HG03095 (cell line): ENCODE results near the gene DAB2IP.
"Not testable (repeated sequence)": the region's sequence is repeated elsewhere in the genome, so short reads cannot be mapped to it uniquely, and the experiment has no call there.

Source experiments
- ATAC-seq: cut with Tn5 transposase; IDR thresholded peaks from one replicate; pipeline ENCODE4 v1.9.1; 2021; ENCODE audit warnings: moderate library complexity; ENCODE audit not compliant: unreplicated experiment

DAB2IP gene

GRCh38 chr9:121785673-121786542 is 134.5 kb downstream of the DAB2IP start:
- no peak for ATAC-seq

- ATAC-seq: no peak
Measured at GRCh38 chr9:121786543-121786948, 135.1 kb downstream of the DAB2IP start.

- ATAC-seq: no peak
Measured at GRCh38 chr9:121786998-121787422, 135.6 kb downstream of the DAB2IP start.

GRCh38 chr9:121788686-121789366 is 137.4 kb downstream of the DAB2IP start:
- no peak for ATAC-seq

GRCh38 chr9:121790841-121791240 is 139.4 kb downstream of the DAB2IP start:
- no peak for ATAC-seq

GRCh38 chr9:121792476-121792875 is 141.0 kb downstream of the DAB2IP start:
- ATAC-seq: not testable (repeated sequence)

- not testable (repeated sequence) for ATAC-seq
Measured at GRCh38 chr9:121794334-121794733, 142.9 kb downstream of the DAB2IP start.

GRCh38 chr9:121797081-121797480 is 145.6 kb downstream of the DAB2IP start:
- ATAC-seq: no peak

GRCh38 chr9:121798941-121799340 is 147.5 kb downstream of the DAB2IP start:
- no peak for ATAC-seq

GRCh38 chr9:121800376-121800775 is 148.9 kb downstream of the DAB2IP start:
- ATAC-seq: no peak

GRCh38 chr9:121801579-121801978 is 150.1 kb downstream of the DAB2IP start:
- ATAC-seq: no peak

GRCh38 chr9:121802753-121803152 is 151.3 kb downstream of the DAB2IP start:
- ATAC-seq: no peak

- no peak for ATAC-seq
Measured at GRCh38 chr9:121807069-121807822, 155.8 kb downstream of the DAB2IP start.

- no peak for ATAC-seq
Measured at GRCh38 chr9:121807823-121808278, 156.4 kb downstream of the DAB2IP start.

- ATAC-seq: no peak
Measured at GRCh38 chr9:121808781-121809180, 157.3 kb downstream of the DAB2IP start.

GRCh38 chr9:121809356-121810050 is 158.1 kb downstream of the DAB2IP start:
- no peak for ATAC-seq

- ATAC-seq: no peak
Measured at GRCh38 chr9:121810489-121810888, 159.1 kb downstream of the DAB2IP start.

- no peak for ATAC-seq
Measured at GRCh38 chr9:121811140-121811539, 159.7 kb downstream of the DAB2IP start.

- ATAC-seq: no peak
Measured at GRCh38 chr9:121811751-121812150, 160.3 kb downstream of the DAB2IP start.

- no peak for ATAC-seq
Measured at GRCh38 chr9:121812159-121812735, 160.8 kb downstream of the DAB2IP start.
